ENCODE measurements around the gene NSMCE3. TPM values are rescaled to one million over a fixed set of nuclear protein-coding genes. Genes with fewer than 3 reads are reported as not detected.
A peak's percentile ranks its signal among the peaks of the same experiment; 100 is the strongest.

NSMCE3 gene
- total RNA-seq, 2 donors from 2014 or later: 31.5 to 40.8 TPM

DNA sequence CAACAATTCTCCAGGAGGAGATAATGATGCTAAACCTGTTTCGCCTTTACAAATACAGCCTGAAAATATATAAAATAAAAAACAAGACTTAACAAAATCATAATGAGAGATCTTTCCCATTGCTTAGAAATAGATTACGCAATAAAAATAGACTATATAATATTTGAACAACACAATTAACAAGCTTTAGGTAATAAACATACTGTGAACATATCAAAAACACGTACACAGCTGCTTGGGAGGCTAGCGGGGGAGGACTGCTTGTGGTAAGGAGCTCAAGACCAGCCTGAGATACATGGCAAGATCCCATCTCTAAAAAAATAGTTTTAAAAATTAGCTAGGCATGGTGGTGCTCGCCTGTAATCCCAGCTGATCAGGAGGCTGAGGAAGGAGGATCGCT lies 8.7 kb downstream of the NSMCE3 start:
- H3K4me3 ChIP-seq (ENCODE audit: low read length): no peak overlapping the region
- no peaks in the 10 kb centered on the region for H3K36me3 Mint-ChIP-seq (ENCODE audit: low read depth)
- WGBS, 2 experiments (ENCODE audit: insufficient coverage in 1 of 2, insufficient read length in 1 of 2): 94 to 99% methylated on average over 5 to 6 of the region's 6 CpGs

DNA sequence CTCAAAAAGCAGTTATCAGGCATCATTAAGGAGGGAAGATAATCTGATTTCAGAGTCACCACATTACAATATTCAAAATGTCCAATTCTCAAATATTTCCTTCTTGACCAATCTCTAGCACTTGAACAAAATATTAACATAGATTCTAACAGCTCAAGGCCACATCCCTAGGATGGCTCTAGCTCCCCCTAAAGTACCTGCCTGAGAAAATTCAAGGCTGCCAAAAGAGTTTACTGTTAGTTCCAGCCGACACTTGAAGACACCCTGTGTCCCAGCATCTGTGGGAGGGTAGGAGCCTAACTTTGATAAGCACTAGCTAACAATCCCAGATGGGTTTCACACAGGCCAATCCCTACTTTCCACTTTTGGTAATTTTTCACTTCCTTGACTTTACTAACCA lies 10.4 kb downstream of the NSMCE3 start:
- no peaks in the 10 kb centered on the region for H3K9me3 ChIP-seq (ENCODE audit: control insufficient read depth, low read length)
- no peaks in the 10 kb centered on the region for H3K27me3 Mint-ChIP-seq (ENCODE audit: insufficient read depth)
- H3K9ac ChIP-seq (ENCODE audit: extremely low read depth, low read length, poor library complexity, severe bottlenecking): no peak overlapping the region
- WGBS, 2 experiments (ENCODE audit: insufficient coverage in 1 of 2, insufficient read length in 1 of 2): 36 to 70% methylated on average over 1 of the region's 1 CpG
- H3K9me3 Mint-ChIP-seq: peaks cover 4% of the 10 kb centered on the region
- no peak overlapping the region for H3K4me3 ChIP-seq (ENCODE audit: low read length)
- H3K4me3 Mint-ChIP-seq: no peak overlapping the region
- H3K27me3 ChIP-seq (ENCODE audit: control insufficient read depth, insufficient read depth, low read length, poor library complexity, severe bottlenecking): no peaks in the 10 kb centered on the region
- H3K36me3 Mint-ChIP-seq (ENCODE audit: low read depth): no peaks in the 10 kb centered on the region
- peaks cover 3% of the 10 kb centered on the region for H3K4me1 ChIP-seq (ENCODE audit: control insufficient read depth, insufficient read depth, low read length)
- no peak overlapping the region for H3K27ac ChIP-seq (ENCODE audit: low read depth, low read length)
- H3K27ac Mint-ChIP-seq: peak overlapping the region; percentile 15
- peaks cover 26% of the 10 kb centered on the region for H3K4me1 Mint-ChIP-seq
- TF ChIP-seq, protein P1, sequence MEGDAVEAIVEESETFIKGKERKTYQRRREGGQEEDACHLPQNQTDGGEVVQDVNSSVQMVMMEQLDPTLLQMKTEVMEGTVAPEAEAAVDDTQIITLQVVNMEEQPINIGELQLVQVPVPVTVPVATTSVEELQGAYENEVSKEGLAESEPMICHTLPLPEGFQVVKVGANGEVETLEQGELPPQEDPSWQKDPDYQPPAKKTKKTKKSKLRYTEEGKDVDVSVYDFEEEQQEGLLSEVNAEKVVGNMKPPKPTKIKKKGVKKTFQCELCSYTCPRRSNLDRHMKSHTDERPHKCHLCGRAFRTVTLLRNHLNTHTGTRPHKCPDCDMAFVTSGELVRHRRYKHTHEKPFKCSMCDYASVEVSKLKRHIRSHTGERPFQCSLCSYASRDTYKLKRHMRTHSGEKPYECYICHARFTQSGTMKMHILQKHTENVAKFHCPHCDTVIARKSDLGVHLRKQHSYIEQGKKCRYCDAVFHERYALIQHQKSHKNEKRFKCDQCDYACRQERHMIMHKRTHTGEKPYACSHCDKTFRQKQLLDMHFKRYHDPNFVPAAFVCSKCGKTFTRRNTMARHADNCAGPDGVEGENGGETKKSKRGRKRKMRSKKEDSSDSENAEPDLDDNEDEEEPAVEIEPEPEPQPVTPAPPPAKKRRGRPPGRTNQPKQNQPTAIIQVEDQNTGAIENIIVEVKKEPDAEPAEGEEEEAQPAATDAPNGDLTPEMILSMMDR (conservative IDR thresholded peaks at IDR 0.05): peak; percentile 66
- no peak for DNase-seq
- no peaks in the 10 kb centered on the region for H3K36me3 ChIP-seq (ENCODE audit: control insufficient read depth, insufficient read depth, low read length)

More for the DNA sequence above, 8.7 kb downstream of the NSMCE3 start:
- no peaks in the 10 kb centered on the region for H3K9me3 ChIP-seq (ENCODE audit: control insufficient read depth, low read length)
- no peaks in the 10 kb centered on the region for H3K27me3 Mint-ChIP-seq (ENCODE audit: insufficient read depth)
- no peaks in the 10 kb centered on the region for H3K27me3 ChIP-seq (ENCODE audit: control insufficient read depth, insufficient read depth, low read length, poor library complexity, severe bottlenecking)
- TF ChIP-seq, protein P1 (conservative IDR thresholded peaks at IDR 0.05): no peak
- H3K27ac Mint-ChIP-seq: no peak overlapping the region
- H3K36me3 ChIP-seq (ENCODE audit: control insufficient read depth, insufficient read depth, low read length): no peaks in the 10 kb centered on the region
- H3K9me3 Mint-ChIP-seq: no peaks in the 10 kb centered on the region
- peaks cover 3% of the 10 kb centered on the region for H3K4me1 ChIP-seq (ENCODE audit: control insufficient read depth, insufficient read depth, low read length)
- H3K4me3 Mint-ChIP-seq: no peak overlapping the region
- peaks cover 27% of the 10 kb centered on the region for H3K4me1 Mint-ChIP-seq
- H3K27ac ChIP-seq (ENCODE audit: low read depth, low read length): no peak overlapping the region
- no peak for DNase-seq
- no peak overlapping the region for H3K9ac ChIP-seq (ENCODE audit: extremely low read depth, low read length, poor library complexity, severe bottlenecking)

DNA sequence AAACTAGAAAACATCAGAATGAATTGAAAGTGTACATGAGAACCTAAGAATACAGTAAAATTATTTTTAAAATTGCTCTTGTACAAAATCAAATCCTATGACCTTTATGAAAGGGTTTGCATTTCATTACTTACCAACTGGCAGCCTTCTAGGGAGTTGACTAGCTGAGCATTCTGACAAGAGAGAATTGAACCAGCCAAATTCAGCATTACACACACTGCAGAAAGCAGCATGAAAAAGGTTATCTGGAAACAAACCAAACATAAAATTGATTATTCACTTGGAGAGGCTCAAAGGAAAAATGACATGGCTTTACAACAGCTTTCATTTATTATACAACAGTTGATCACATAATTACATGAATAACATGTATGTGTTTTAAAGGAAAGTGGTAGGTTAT lies 17.4 kb downstream of the NSMCE3 start:
- DNase-seq: no peak
- no peaks in the 10 kb centered on the region for H3K4me1 Mint-ChIP-seq
- H3K4me3 ChIP-seq (ENCODE audit: low read length): no peak overlapping the region
- H3K27me3 ChIP-seq (ENCODE audit: control insufficient read depth, insufficient read depth, low read length, poor library complexity, severe bottlenecking): no peaks in the 10 kb centered on the region
- no peak overlapping the region for H3K27ac ChIP-seq (ENCODE audit: low read depth, low read length)
- no peak overlapping the region for H3K27ac Mint-ChIP-seq
- no peaks in the 10 kb centered on the region for H3K9me3 ChIP-seq (ENCODE audit: control insufficient read depth, low read length)
- H3K4me1 ChIP-seq (ENCODE audit: control insufficient read depth, insufficient read depth, low read length): no peaks in the 10 kb centered on the region
- TF ChIP-seq, protein P1 (conservative IDR thresholded peaks at IDR 0.05): no peak
- H3K9me3 Mint-ChIP-seq: peaks cover 9% of the 10 kb centered on the region
- H3K27me3 Mint-ChIP-seq (ENCODE audit: insufficient read depth): no peaks in the 10 kb centered on the region
- no peak overlapping the region for H3K9ac ChIP-seq (ENCODE audit: extremely low read depth, low read length, poor library complexity, severe bottlenecking)
- no peaks in the 10 kb centered on the region for H3K36me3 ChIP-seq (ENCODE audit: control insufficient read depth, insufficient read depth, low read length)
- peaks cover 4% of the 10 kb centered on the region for H3K36me3 Mint-ChIP-seq (ENCODE audit: low read depth)
- H3K4me3 Mint-ChIP-seq: no peak overlapping the region

Data from endodermal cell (in vitro differentiated cells).